ENCODE results near the gene GLRA1. TPM values are rescaled to one million over a fixed set of nuclear protein-coding genes. Genes with fewer than 3 reads are reported as not detected.

GLRA1 gene
- polyA plus RNA-seq, 1 donor (not counting 4 experiments of a cell fraction or from before 2014, with no cell fraction given) = not detected

- no peaks in the 10 kb centered on the region for H3K36me3 ChIP-seq (ENCODE audit: control insufficient read depth in 2 of 2, extremely low read depth in 1 of 2, insufficient read depth in 2 of 2, low read length in 2 of 2)
- FAIRE-seq (no peak), DNase-seq (ENCODE audit: low read depth, low spot score) (no peak)
- no peak overlapping the region for H3K9ac ChIP-seq (ENCODE audit: control insufficient read depth, extremely low read depth, insufficient read depth, low read length)
- H4K20me1 ChIP-seq (ENCODE audit: control insufficient read depth, extremely low read depth, insufficient read depth, low read length) = no peaks in the 10 kb centered on the region
- no peaks in the 10 kb centered on the region for H3K27me3 ChIP-seq (ENCODE audit: control insufficient read depth, extremely low read depth, insufficient read depth, low read length)
- H3K9me3 ChIP-seq (ENCODE audit: control insufficient read depth, low read depth, low read length) = no peaks in the 10 kb centered on the region
- TF ChIP-seq EZH2 (IDR thresholded peaks at IDR 0.05; ENCODE audit: low read length) (no peak), CTCF (optimal IDR thresholded peaks at IDR 0.05 in 1 of 3, IDR thresholded peaks at IDR 0.05 in 1 of 3, conservative IDR thresholded peaks at IDR 0.05 in 1 of 3; ENCODE audit: extremely low read depth in 1 of 3, insufficient read depth in 2 of 3, low read length in 3 of 3) (no peak)
- dilution Hi-C loops (cut with MboI; ENCODE audit: extremely low pct_ligation_motif_present, low sequenced_read_pairs) = no loop called here
- H3K4me2 ChIP-seq (ENCODE audit: control insufficient read depth, extremely low read depth, insufficient read depth, low read depth, low read length) = no peak overlapping the region
- H3K9me1 ChIP-seq (ENCODE audit: control insufficient read depth, extremely low read depth, insufficient read depth, low read length) = no peaks in the 10 kb centered on the region
- no peak overlapping the region for H3K4me3 ChIP-seq (ENCODE audit: control insufficient read depth in 2 of 3, extremely low read depth in 1 of 3, insufficient read depth in 2 of 3, low read depth in 1 of 3, low read length in 3 of 3)
- H3K79me2 ChIP-seq (ENCODE audit: control insufficient read depth, insufficient read depth, low read length) = no peaks in the 10 kb centered on the region
- H3K27ac ChIP-seq (ENCODE audit: control insufficient read depth, insufficient read depth, low read length) = no peak overlapping the region
- H3K4me1 ChIP-seq (ENCODE audit: control insufficient read depth, extremely low read depth, insufficient read depth, low read length) = no peaks in the 10 kb centered on the region
- no peak overlapping the region for H2AFZ ChIP-seq (ENCODE audit: control insufficient read depth, low read length)
These were observed 19.7 kb downstream of the GLRA1 start for GRCh38 chr5:151904909-151905308.

GRCh38 chr5:151904127-151904526 lies 20.5 kb downstream of the GLRA1 start:
- H3K36me3 ChIP-seq (ENCODE audit: control insufficient read depth in 2 of 2, extremely low read depth in 1 of 2, insufficient read depth in 2 of 2, low read length in 2 of 2) = no peaks in the 10 kb centered on the region
- H3K79me2 ChIP-seq (ENCODE audit: control insufficient read depth, insufficient read depth, low read length) = no peaks in the 10 kb centered on the region
- no peak overlapping the region for H3K4me3 ChIP-seq (ENCODE audit: control insufficient read depth in 2 of 3, extremely low read depth in 1 of 3, insufficient read depth in 2 of 3, low read depth in 1 of 3, low read length in 3 of 3)
- no peaks in the 10 kb centered on the region for H3K4me1 ChIP-seq (ENCODE audit: control insufficient read depth, extremely low read depth, insufficient read depth, low read length)
- H3K9ac ChIP-seq (ENCODE audit: control insufficient read depth, extremely low read depth, insufficient read depth, low read length) = no peak overlapping the region
- TF ChIP-seq CTCF (optimal IDR thresholded peaks at IDR 0.05 in 1 of 3, IDR thresholded peaks at IDR 0.05 in 1 of 3, conservative IDR thresholded peaks at IDR 0.05 in 1 of 3; ENCODE audit: extremely low read depth in 1 of 3, insufficient read depth in 2 of 3, low read length in 3 of 3) = no peak
- no peaks in the 10 kb centered on the region for H4K20me1 ChIP-seq (ENCODE audit: control insufficient read depth, extremely low read depth, insufficient read depth, low read length)
- no peak overlapping the region for H3K4me2 ChIP-seq (ENCODE audit: control insufficient read depth, extremely low read depth, insufficient read depth, low read depth, low read length)
- no peak overlapping the region for H2AFZ ChIP-seq (ENCODE audit: control insufficient read depth, low read length)
- no peaks in the 10 kb centered on the region for H3K9me3 ChIP-seq (ENCODE audit: control insufficient read depth, low read depth, low read length)
- DNase-seq (ENCODE audit: low read depth, low spot score) = no peak
- no peaks in the 10 kb centered on the region for H3K9me1 ChIP-seq (ENCODE audit: control insufficient read depth, extremely low read depth, insufficient read depth, low read length)
- no peaks in the 10 kb centered on the region for H3K27me3 ChIP-seq (ENCODE audit: control insufficient read depth, extremely low read depth, insufficient read depth, low read length)
- no peak overlapping the region for H3K27ac ChIP-seq (ENCODE audit: control insufficient read depth, insufficient read depth, low read length)
- no peak for FAIRE-seq
- dilution Hi-C loops (cut with MboI; ENCODE audit: extremely low pct_ligation_motif_present, low sequenced_read_pairs) = no loop called here
